HG02852 (cell line): ENCODE results near the gene MT1E.

Source experiments
- ATAC-seq: cut with Tn5 transposase; IDR thresholded peaks from one replicate; pipeline ENCODE4 v1.9.1; 2021; ENCODE audit warnings: mild to moderate bottlenecking, moderate library complexity; ENCODE audit not compliant: unreplicated experiment

Gene MT1E

GRCh38 chr16:56623637-56624036 lies 1.9 kb upstream of the MT1E start:
- ATAC-seq = no peak

GRCh38 chr16:56625943-56626654 lies 518 bp downstream of the MT1E start:
- ATAC-seq = no peak

GRCh38 chr16:56626685-56627084 lies 1.1 kb downstream of the MT1E start:
- ATAC-seq = no peak

GRCh38 chr16:56628486-56629350 lies 3.1 kb downstream of the MT1E start:
- no peak for ATAC-seq

GRCh38 chr16:56629531-56629930 lies 4.0 kb downstream of the MT1E start:
- no peak for ATAC-seq

- peak; percentile 78 for ATAC-seq
These were observed 4.6 kb downstream of the MT1E start for GRCh38 chr16:56630134-56630533.

GRCh38 chr16:56631197-56631596 lies 5.6 kb downstream of the MT1E start:
- ATAC-seq = no peak

- no peak for ATAC-seq
These were observed 6.2 kb downstream of the MT1E start for GRCh38 chr16:56631832-56632155.

GRCh38 chr16:56632156-56632847 lies 6.7 kb downstream of the MT1E start, which contains the start of gene MT1M:
Gene MT1M (plus strand): TSS chr16:56632659. CDS start chr16:56632732, 73 bp downstream.
- ATAC-seq = no peak

GRCh38 chr16:56632848-56633365 lies 7.3 kb downstream of the MT1E start:
- no peak for ATAC-seq

GRCh38 chr16:56633535-56633934 lies 8.0 kb downstream of the MT1E start:
- no peak for ATAC-seq

- no peak for ATAC-seq
These were observed 9.3 kb downstream of the MT1E start for GRCh38 chr16:56634715-56635440.

- ATAC-seq = no peak
These were observed 9.9 kb downstream of the MT1E start for GRCh38 chr16:56635441-56635967.

GRCh38 chr16:56636616-56637413 lies 11.2 kb downstream of the MT1E start:
- no peak for ATAC-seq

GRCh38 chr16:56637814-56638750 lies 12.5 kb downstream of the MT1E start, which contains the start of gene MT1A:
Gene MT1A (plus strand): TSS chr16:56638666. CDS start chr16:56638739, 73 bp downstream.
- no peak for ATAC-seq

GRCh38 chr16:56639045-56639444 lies 13.5 kb downstream of the MT1E start:
- no peak for ATAC-seq

- no peak for ATAC-seq
These were observed 14.5 kb downstream of the MT1E start for GRCh38 chr16:56640076-56640475.

- ATAC-seq = no peak
These were observed 15.6 kb downstream of the MT1E start for GRCh38 chr16:56641166-56641565.
